HL-60 (cell line): ENCODE results near the gene TUT1.
A peak's percentile ranks its signal among the peaks of the same experiment; 100 is the strongest.

Experiments
- DNase-seq, 2 experiments: peaks; one replicate each; pipeline ENCODE4 v3.0.0-alpha.2; 2010 to 2020; ENCODE audit warnings: low read depth in 1 of 2, low spot score in 1 of 2
- H3K27ac ChIP-seq: fragments of 250-450 bp; sonication (Bioruptor Pico); replicated peaks from 2 replicates; pipeline ENCODE4 v1.5.1; 2020; ENCODE audit warnings: mild to moderate bottlenecking, moderate library complexity
- H3K27me3 ChIP-seq: fragments of 250-450 bp; sonication (Bioruptor Pico); 2 replicates; pipeline ENCODE4 v1.5.1; 2021; ENCODE audit warnings: mild to moderate bottlenecking, moderate library complexity; ENCODE audit not compliant: insufficient read depth, poor library complexity, severe bottlenecking
- H3K4me3 ChIP-seq: replicated peaks from 2 replicates; pipeline ENCODE4 v1.5.1; 2011; ENCODE audit warnings: mild to moderate bottlenecking, control low read depth, low read length; ENCODE audit not compliant: insufficient read depth
- CTCF ChIP-seq: IDR thresholded peaks from one replicate; pipeline ENCODE4 v1.5.1; 2011; ENCODE audit warnings: low read length, control low read depth, inconsistent platforms; ENCODE audit not compliant: insufficient read depth
- GABPA ChIP-seq: IDR thresholded peaks from 2 replicates; pipeline ENCODE4 v1.6.1; 2012; ENCODE audit warnings: low read depth
- POLR2AphosphoS5 ChIP-seq: IDR thresholded peaks from 2 replicates; pipeline ENCODE4 v1.6.1; 2012; ENCODE audit warnings: low read depth
- REST ChIP-seq: IDR thresholded peaks from 2 replicates; pipeline ENCODE4 v1.6.1; 2012; ENCODE audit warnings: low read depth; ENCODE audit not compliant: insufficient replicate concordance
- SPI1 ChIP-seq: IDR thresholded peaks from 2 replicates; pipeline ENCODE4 v1.6.1; 2012; ENCODE audit warnings: low read depth, mild to moderate bottlenecking, borderline replicate concordance

Gene TUT1

GRCh38 chr11:62539238-62539925, 51.9 kb downstream of the TUT1 start:
- peak in 1 of 2 experiments; percentile 31 for DNase-seq
- TF ChIP-seq REST: no peak
- no peak for TF ChIP-seq CTCF
- TF ChIP-seq POLR2AphosphoS5: no peak
- TF ChIP-seq SPI1: no peak
- TF ChIP-seq GABPA: no peak
- no peak overlapping the region for H3K27ac ChIP-seq
- H3K4me3 ChIP-seq: no peak overlapping the region
- H3K27me3 ChIP-seq: no peaks in the 10 kb centered on the region

- DNase-seq: no peak
Measured at GRCh38 chr11:62538470-62539237, 52.7 kb downstream of the TUT1 start.

More at GRCh38 chr11:62538470-62539237, 52.7 kb downstream of the TUT1 start:
- Histone ChIP-seq H3K27ac (no peak overlapping the region), H3K27me3 (no peaks in the 10 kb centered on the region), H3K4me3 (no peak overlapping the region)
- TF ChIP-seq GABPA (no peak), POLR2AphosphoS5 (no peak), CTCF (no peak), SPI1 (no peak), REST (no peak)
